HG02642 (cell line): Measurements from ENCODE around the gene CDON.

Experiments
- ATAC-seq: cut with Tn5 transposase; IDR thresholded peaks from one replicate; pipeline ENCODE4 v1.9.1; 2021; ENCODE audit warnings: mild to moderate bottlenecking; ENCODE audit not compliant: unreplicated experiment, poor library complexity

The CDON gene

DNA sequence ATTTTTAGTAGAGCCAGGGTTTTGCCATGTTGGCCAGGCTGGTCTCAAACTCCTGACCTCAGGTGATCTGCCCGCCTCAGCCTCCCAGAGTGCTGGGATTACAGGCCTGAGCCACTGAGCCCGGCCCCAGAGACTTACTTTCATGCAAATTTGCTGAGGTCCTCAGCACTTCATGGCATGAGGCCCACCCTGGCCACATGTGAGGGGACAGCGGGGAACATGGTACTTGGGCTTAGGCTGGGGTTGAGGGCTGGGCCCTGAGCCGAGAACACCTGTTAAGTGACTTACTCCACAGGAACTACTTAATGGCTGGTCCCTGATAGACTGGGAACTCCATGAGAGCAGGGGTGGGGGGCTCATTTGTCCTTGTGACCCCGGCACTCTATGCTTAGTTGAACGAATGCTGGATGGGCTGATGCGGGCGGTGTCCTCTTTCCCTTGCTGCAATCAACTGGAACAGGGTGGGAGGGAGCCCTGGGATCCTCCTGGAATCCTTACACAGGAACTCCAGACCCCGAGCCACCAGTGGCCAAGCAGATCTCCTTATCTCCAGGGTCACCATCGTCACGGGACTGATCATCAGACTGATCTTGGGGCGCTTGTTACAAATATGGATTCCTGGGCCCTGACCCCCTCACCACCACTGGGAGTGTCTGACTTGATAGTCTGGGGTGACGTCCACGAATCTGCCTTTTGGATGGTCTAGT, 115.8 kb downstream of the CDON start:
- ATAC-seq: no peak

GRCh38 chr11:125945797-125946520, 116.7 kb downstream of the CDON start, which contains the start of gene VSIG10L2:
TSS of gene VSIG10L2 (plus strand) at chr11:125946044. CDS start at chr11:125946056, 12 bp downstream.
- ATAC-seq: no peak

- ATAC-seq: no peak
These were observed 117.5 kb downstream of the CDON start for GRCh38 chr11:125945011-125945796.

GRCh38 chr11:125944350-125945010, 118.2 kb downstream of the CDON start:
- no peak for ATAC-seq

GRCh38 chr11:125943661-125944349, 118.9 kb downstream of the CDON start:
- ATAC-seq: no peak

- ATAC-seq: no peak
These were observed 119.8 kb downstream of the CDON start for GRCh38 chr11:125942771-125943428.

DNA sequence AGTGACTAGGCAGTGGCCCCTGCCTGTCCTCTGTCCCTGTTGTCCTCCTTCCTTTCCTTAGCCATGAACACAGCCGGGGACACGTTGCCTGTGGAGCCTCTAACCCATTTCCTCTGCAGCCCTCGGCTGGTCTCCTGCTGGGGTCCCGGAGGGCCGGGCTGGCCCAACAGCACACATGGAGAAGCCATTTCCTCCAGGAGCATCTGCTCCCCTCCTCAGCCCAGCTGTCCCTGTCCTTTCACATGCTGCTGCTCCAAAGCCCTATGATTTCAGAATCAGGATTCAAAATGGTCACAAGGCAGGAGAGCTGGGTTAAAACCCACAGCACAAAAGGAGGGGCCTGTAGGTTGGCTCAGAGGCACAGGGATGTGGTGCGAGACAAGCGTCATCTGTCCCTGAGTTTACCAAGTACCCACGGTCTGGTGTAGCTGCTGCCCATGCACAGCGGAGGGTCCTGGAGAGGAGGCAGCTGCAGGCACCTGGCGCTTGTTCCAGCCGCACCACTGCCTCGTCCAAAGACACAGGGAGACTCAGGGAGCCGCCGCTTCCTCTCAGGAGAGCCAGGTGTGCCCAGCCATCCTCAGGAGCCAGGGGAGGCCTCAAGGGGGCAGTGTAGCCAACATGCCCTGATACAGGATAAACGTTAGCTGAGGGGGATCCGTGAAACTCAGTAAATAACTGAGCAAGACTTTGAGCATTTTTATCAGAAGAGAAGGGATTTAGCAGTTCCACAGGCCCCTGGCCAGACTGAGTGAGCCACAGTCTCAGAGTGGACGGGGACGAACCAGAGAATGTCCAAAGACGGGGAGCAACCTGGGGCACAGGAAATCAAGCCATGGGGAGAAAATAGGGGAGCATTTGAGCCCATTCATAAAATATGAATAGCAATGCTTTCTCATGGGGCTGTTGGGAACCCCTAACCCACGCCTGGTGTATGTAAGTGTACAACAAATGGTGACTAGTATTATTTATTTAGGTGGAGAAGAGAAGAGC, 120.8 kb downstream of the CDON start:
- no peak for ATAC-seq

DNA sequence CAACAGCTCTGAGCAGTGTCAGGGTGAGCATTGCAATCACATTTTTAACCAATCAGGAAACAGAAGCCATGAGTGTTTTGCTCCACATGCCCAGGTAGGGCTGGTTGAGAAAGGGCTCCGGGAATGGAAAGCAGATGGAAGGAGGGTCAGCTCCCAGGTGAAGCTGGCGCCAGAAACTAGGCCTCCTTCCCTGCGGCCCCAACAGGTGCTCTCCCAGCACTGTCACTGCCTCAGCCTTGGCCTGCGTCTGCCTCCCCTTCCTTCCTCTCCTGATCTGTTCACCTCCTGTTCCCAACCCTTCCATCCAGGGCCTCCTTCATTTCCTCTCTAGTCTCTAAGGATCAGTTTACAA, 121.4 kb downstream of the CDON start:
- ATAC-seq: no peak

- ATAC-seq: no peak
These were observed 122.5 kb downstream of the CDON start for GRCh38 chr11:125940145-125940544.

DNA sequence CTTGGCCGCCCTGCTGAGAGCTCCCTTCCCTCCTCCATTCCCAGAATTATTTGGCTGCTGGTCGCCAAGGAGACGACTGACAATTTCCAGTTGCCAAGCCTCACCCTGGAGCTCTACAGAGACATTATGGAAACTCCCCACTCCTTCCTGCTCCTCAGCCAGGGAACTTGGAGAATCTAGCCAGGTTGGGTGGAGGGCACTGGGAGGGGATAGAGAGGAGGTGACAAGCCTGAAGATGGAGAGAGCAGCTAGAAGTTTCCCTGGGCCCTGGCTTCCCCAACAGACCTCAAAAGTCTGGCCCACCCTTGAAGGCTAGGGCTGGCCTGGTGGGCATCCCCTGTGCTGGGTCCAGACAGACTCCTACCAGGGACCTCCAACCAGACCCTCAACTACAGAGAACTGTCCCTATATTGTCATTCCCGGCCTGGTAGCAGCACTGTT, 123.6 kb downstream of the CDON start:
- ATAC-seq: no peak

GRCh38 chr11:125938418-125938817, 124.2 kb downstream of the CDON start:
- no peak for ATAC-seq

- ATAC-seq: no peak
These were observed 127.0 kb downstream of the CDON start for GRCh38 chr11:125935618-125936199.

GRCh38 chr11:125935056-125935455, 127.6 kb downstream of the CDON start:
- ATAC-seq: no peak

- no peak for ATAC-seq
These were observed 128.2 kb downstream of the CDON start for GRCh38 chr11:125934473-125934872.

GRCh38 chr11:125933030-125933813, 129.4 kb downstream of the CDON start:
- ATAC-seq: no peak

DNA sequence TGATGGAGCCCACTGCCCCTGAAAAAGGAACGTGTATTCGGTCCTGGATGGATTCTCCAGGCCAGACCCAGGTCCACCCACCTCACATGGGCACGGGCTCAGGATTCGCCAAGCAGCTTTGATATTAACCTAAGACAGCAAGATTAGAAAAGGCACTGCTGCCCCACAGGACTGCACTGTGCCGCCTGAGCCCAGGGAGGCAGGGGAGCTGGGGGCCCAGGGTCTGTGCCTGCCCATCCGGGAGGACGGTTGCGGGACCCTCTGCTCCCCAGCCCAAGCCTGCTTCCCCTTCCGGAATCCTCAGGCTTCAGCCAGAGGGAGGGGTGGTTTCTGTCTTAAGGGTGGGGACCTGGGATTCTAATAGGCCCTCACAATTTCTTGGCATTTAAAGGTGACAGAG, 130.4 kb downstream of the CDON start:
- no peak for ATAC-seq

DNA sequence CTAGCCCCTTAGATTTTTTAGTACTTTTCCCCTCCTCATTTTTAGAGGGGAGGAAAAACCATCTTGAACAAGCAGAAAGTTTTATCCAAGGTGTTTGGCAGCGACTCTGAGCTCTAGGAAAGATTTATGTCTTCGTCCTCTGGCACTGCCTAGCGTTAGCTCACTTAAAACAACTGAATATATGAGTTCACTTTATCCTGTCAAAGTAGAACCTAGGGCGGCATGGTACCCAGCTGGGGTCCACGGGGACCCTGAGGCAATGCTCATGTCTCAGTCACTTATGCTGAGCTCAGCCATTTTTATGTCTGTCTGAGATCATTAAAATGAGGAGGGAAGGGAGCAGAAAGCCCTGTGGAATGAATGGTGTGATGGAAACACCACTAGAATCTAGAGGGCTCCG, 131.0 kb downstream of the CDON start:
- no peak for ATAC-seq
